Panc1 (cell line): ENCODE results near the gene GRM7. TPM values are rescaled to one million over a fixed set of nuclear protein-coding genes. Genes with fewer than 3 reads are reported as not detected.

Experiments used
- ATAC-seq: fragments of 200-7000 bp; cut with Tn5 transposase; 2 replicates; pipeline ENCODE4 v1.9.1; 2020; ENCODE audit warnings: mild to moderate bottlenecking, moderate library complexity
- BruUV-seq: library from RNA; stranded (reverse); fragments of 400-500 nt; replicated peaks from 2 replicates; lab custom pipeline; 2021; lab: Mats Ljungman, UMichigan
- CTCF ChIA-PET: fragments of 300-600 bp; sonication (Branson Sonifier 250); formaldehyde crosslinking; loops from one replicate; lab custom pipeline; 2022; ENCODE audit warnings: antibody characterized with exemption; lab: Charles Lee
- POLR2A ChIA-PET: fragments of 300-600 bp; sonication (Branson Sonifier 250); formaldehyde crosslinking; loops from one replicate; lab custom pipeline; 2022; ENCODE audit warnings: antibody characterized with exemption; lab: Charles Lee
- DNase-seq: peaks from one replicate; pipeline ENCODE4 v3.0.0-alpha.2; 2010; ENCODE audit warnings: low read depth, low spot score
- H3K27ac ChIP-seq: 2 replicates; pipeline ENCODE4 v1.5.1; 2011; ENCODE audit warnings: mild to moderate bottlenecking, low read length, inconsistent platforms
- H3K27me3 ChIP-seq: fragments of 200-500 bp; sonication (Bioruptor generic); 2 replicates; pipeline ENCODE4 v1.6.0; 2014; ENCODE audit warnings: low read length, inconsistent platforms; ENCODE audit not compliant: control insufficient read depth, insufficient read depth
- H3K36me3 ChIP-seq: fragments of 200-500 bp; sonication (Bioruptor generic); 2 replicates; pipeline ENCODE4 v1.5.1; 2014; ENCODE audit warnings: inconsistent platforms, mild to moderate bottlenecking, low read length, moderate library complexity; ENCODE audit not compliant: control insufficient read depth, insufficient read depth
- H3K4me1 ChIP-seq: 2 replicates; pipeline ENCODE4 v1.5.1; 2011; ENCODE audit warnings: inconsistent platforms, mild to moderate bottlenecking, low read length, moderate library complexity; ENCODE audit not compliant: control insufficient read depth, insufficient read depth
- H3K4me3 ChIP-seq, 2 experiments: 2 replicates each; pipeline ENCODE4 v1.5.1; 2011 to 2012; ENCODE audit warnings: low read depth in 2 of 2, low read length in 2 of 2, mild to moderate bottlenecking in 2 of 2, inconsistent platforms in 1 of 2, moderate library complexity in 1 of 2
- H3K9me3 ChIP-seq: fragments of 200-500 bp; sonication (Bioruptor generic); 2 replicates; pipeline ENCODE4 v1.5.1; 2014; ENCODE audit warnings: low read depth, mild to moderate bottlenecking, inconsistent platforms, low read length, moderate library complexity; ENCODE audit not compliant: control insufficient read depth, insufficient read depth
- POLR2AphosphoS5 ChIP-seq: IDR thresholded peaks from 2 replicates; pipeline ENCODE4 v1.6.1; 2012; ENCODE audit warnings: mild to moderate bottlenecking, low read depth, low read length, moderate library complexity
- SIN3A ChIP-seq: IDR thresholded peaks from 2 replicates; pipeline ENCODE4 v1.6.1; 2012; ENCODE audit warnings: low read depth, mild to moderate bottlenecking, low read length, moderate library complexity, borderline replicate concordance; ENCODE audit not compliant: insufficient read depth
- TCF7L2 ChIP-seq: IDR thresholded peaks from 2 replicates; pipeline ENCODE4 v1.6.1; 2011; ENCODE audit warnings: mild to moderate bottlenecking, low read depth, low read length, inconsistent platforms
- in situ Hi-C: cut with HindIII; loops from 2 replicates; pipeline ENCODE4 v1.10.0; 2016; ENCODE audit warnings: low sequenced_read_pairs, low pct_unique_long_range_greater_than_20kb
- intact Hi-C: fragments of 100-400 bp; cut with micrococcal nuclease; formaldehyde crosslinking; loops from one replicate; pipeline ENCODE4 v1.10.0; 2022; ENCODE audit not compliant: unreplicated experiment
- total RNA-seq: library from RNA; stranded (reverse); gene quantifications from one replicate; pipeline ENCODE4 v1.2.1, GENCODE V29; 2021; ENCODE audit not compliant: unreplicated experiment
- TF ChIP-seq, protein P1 (sequence below), 2 experiments: IDR thresholded peaks; 2 replicates each; pipeline ENCODE4 v1.6.1; 2011 to 2012; ENCODE audit warnings: low read depth in 2 of 2, control low read depth in 1 of 2, low read length in 1 of 2, mild to moderate bottlenecking in 1 of 2, moderate library complexity in 1 of 2; ENCODE audit not compliant: insufficient read depth in 1 of 2
- TF ChIP-seq, protein P2 (sequence below): fragments of 450-650 bp; IDR thresholded peaks from 2 replicates; pipeline ENCODE4 v1.5.1; 2017; ENCODE audit warnings: mild to moderate bottlenecking

GRM7 gene
- total RNA-seq, 1 experiment from 2014 or later: not detected

DNA sequence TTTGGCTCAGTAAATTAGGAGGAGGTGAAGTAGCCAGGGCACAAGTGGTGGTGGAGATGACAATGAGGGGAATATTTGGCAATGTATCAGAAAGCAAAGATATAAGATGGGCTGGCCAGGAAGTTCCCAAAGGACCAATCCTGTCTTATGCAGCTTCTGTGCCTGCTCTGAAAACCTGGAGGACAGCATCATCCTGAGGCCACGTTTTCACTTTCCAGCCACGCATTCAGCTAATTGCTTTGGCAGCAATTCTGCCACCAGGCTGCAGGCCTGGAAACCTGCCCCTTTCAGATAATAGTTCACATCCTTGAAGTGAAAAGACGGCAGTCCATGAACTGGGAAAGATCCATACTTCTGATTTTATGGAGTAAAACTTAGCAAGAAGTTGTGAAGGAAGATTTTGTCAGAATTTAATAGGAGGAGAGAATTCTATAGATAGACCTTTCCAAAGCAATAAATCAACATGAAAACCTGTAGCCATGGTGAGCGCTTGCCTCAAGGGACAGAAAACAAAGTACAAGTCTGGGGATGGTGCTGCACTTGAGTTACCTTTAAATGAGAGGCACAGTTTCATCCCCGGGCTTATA, 682.5 kb downstream of the GRM7 start:
- H3K4me3 ChIP-seq: no peak overlapping the region
- DNase-seq: no peak
- no TSS peak for BruUV-seq
- H3K27ac ChIP-seq: no peak overlapping the region
- no peaks in the 10 kb centered on the region for H3K27me3 ChIP-seq
- H3K36me3 ChIP-seq: no peaks in the 10 kb centered on the region
- no peaks in the 10 kb centered on the region for H3K9me3 ChIP-seq
- in situ Hi-C loops (no loop called here), intact Hi-C loops (no loop called here)
- ChIA-PET CTCF (no interaction called here), POLR2A (no interaction called here)
- ATAC-seq: no peak
- TF ChIP-seq, protein P1, sequence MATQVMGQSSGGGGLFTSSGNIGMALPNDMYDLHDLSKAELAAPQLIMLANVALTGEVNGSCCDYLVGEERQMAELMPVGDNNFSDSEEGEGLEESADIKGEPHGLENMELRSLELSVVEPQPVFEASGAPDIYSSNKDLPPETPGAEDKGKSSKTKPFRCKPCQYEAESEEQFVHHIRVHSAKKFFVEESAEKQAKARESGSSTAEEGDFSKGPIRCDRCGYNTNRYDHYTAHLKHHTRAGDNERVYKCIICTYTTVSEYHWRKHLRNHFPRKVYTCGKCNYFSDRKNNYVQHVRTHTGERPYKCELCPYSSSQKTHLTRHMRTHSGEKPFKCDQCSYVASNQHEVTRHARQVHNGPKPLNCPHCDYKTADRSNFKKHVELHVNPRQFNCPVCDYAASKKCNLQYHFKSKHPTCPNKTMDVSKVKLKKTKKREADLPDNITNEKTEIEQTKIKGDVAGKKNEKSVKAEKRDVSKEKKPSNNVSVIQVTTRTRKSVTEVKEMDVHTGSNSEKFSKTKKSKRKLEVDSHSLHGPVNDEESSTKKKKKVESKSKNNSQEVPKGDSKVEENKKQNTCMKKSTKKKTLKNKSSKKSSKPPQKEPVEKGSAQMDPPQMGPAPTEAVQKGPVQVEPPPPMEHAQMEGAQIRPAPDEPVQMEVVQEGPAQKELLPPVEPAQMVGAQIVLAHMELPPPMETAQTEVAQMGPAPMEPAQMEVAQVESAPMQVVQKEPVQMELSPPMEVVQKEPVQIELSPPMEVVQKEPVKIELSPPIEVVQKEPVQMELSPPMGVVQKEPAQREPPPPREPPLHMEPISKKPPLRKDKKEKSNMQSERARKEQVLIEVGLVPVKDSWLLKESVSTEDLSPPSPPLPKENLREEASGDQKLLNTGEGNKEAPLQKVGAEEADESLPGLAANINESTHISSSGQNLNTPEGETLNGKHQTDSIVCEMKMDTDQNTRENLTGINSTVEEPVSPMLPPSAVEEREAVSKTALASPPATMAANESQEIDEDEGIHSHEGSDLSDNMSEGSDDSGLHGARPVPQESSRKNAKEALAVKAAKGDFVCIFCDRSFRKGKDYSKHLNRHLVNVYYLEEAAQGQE (IDR thresholded peaks at IDR 0.05; ENCODE audit: insufficient read depth in 1 of 2, low read depth in 2 of 2, low read length in 1 of 2): no peak
- TF ChIP-seq SIN3A (no peak), TCF7L2 (no peak), POLR2AphosphoS5 (no peak)
- TF ChIP-seq, protein P2, sequence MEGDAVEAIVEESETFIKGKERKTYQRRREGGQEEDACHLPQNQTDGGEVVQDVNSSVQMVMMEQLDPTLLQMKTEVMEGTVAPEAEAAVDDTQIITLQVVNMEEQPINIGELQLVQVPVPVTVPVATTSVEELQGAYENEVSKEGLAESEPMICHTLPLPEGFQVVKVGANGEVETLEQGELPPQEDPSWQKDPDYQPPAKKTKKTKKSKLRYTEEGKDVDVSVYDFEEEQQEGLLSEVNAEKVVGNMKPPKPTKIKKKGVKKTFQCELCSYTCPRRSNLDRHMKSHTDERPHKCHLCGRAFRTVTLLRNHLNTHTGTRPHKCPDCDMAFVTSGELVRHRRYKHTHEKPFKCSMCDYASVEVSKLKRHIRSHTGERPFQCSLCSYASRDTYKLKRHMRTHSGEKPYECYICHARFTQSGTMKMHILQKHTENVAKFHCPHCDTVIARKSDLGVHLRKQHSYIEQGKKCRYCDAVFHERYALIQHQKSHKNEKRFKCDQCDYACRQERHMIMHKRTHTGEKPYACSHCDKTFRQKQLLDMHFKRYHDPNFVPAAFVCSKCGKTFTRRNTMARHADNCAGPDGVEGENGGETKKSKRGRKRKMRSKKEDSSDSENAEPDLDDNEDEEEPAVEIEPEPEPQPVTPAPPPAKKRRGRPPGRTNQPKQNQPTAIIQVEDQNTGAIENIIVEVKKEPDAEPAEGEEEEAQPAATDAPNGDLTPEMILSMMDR: no peak
- no peaks in the 10 kb centered on the region for H3K4me1 ChIP-seq

DNA sequence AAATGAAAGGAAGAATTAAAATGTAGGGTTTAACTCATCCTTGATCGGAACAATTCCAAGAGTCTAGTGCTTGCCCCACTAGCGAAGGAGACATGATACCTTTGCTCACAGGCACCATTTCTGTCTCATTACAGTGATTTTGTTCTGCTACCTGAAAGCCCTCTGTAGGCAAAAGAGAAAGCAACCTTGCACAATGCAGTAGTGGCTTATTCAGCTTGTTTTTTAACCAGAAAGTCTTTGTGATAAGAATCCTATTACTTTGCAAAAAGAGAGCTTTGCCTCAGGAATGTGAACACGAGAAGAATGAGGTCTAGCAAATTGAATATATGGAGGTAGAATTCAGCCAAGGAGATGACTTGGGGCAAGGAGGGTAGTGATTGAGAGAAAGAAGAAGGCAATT, 684.4 kb downstream of the GRM7 start:
- DNase-seq: no peak
- intact Hi-C loops (no loop called here), in situ Hi-C loops (no loop called here)
- Histone ChIP-seq H3K27ac (no peak overlapping the region), H3K4me1 (no peaks in the 10 kb centered on the region), H3K27me3 (no peaks in the 10 kb centered on the region), H3K9me3 (no peaks in the 10 kb centered on the region), H3K4me3 (no peak overlapping the region), H3K36me3 (no peaks in the 10 kb centered on the region)
- ATAC-seq: no peak
- BruUV-seq: no TSS peak
- CTCF ChIA-PET: no interaction called here
- TF ChIP-seq POLR2AphosphoS5: no peak
- TF ChIP-seq, protein P1 (IDR thresholded peaks at IDR 0.05; ENCODE audit: insufficient read depth in 1 of 2, low read depth in 2 of 2, low read length in 1 of 2): no peak
- TF ChIP-seq SIN3A: no peak
- TF ChIP-seq TCF7L2: no peak
- TF ChIP-seq, protein P2: no peak
- POLR2A ChIA-PET: no interaction called here
